Neutrophil (primary cell): ENCODE measurements around the gene SDC1.
"Not testable (repeated sequence)": the region's sequence is repeated elsewhere in the genome, so short reads cannot be mapped to it uniquely, and the experiment has no call there.

ENCODE experiments used
- H3K27ac ChIP-seq: fragments of 200-600 bp; sonication (generic); 2 replicates; pipeline ENCODE4 v1.5.1; 2016; ENCODE audit warnings: mild to moderate bottlenecking, moderate library complexity
- H3K27me3 ChIP-seq: fragments of 200-600 bp; sonication (generic); 2 replicates; pipeline ENCODE4 v1.6.0; 2016; ENCODE audit warnings: mild to moderate bottlenecking
- H3K36me3 ChIP-seq: fragments of 200-600 bp; sonication (generic); 2 replicates; pipeline ENCODE4 v1.5.1; 2017
- H3K4me1 ChIP-seq, 2 experiments: fragments of 200-600 bp in 1 of 2; sonication (generic) in 1 of 2; 1 replicate in 1 of 2; 2 replicates in 1 of 2; pipeline versions ENCODE4 v1.5.1 to v1.6.1; 2013 to 2016; ENCODE audit warnings: low read depth in 1 of 2, low read length in 1 of 2, mild to moderate bottlenecking in 1 of 2, moderate library complexity in 1 of 2; ENCODE audit not compliant: control insufficient read depth in 1 of 2, insufficient read depth in 1 of 2
- H3K4me3 ChIP-seq, 2 experiments: fragments of 200-600 bp in 1 of 2; sonication (generic) in 1 of 2; 1 replicate in 1 of 2; 2 replicates in 1 of 2; pipeline ENCODE4 v1.5.1; 2013 to 2016; ENCODE audit warnings: low read depth in 1 of 2, low read length in 1 of 2, mild to moderate bottlenecking in 1 of 2, moderate library complexity in 1 of 2
- H3K9me3 ChIP-seq: fragments of 200-600 bp; sonication (generic); 2 replicates; pipeline ENCODE4 v1.5.1; 2016
- TF ChIP-seq, protein P1 (sequence below): fragments of 200-600 bp; sonication (generic); IDR thresholded peaks from 2 replicates; pipeline ENCODE4 v1.5.1; 2016; ENCODE audit warnings: antibody characterized with exemption

Gene SDC1

DNA sequence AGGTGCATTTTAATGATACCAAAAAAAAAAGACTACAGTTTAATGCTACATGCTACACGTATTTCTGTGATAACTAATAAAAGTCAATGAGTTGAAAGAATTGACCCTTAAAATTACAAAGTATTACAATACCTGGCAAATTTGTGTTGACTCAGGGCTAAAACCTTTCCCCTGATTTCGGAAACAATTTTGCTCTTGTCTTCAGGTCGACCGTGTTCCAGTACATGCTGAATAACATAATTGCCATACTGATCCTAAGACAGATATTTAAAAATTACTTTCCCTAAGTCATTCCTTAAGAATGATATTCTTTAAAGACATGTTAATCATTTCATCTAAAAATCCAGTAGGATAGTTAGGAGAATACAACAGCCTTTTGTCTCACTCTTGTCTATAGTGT is 29.8 kb upstream of the SDC1 start:
- Histone ChIP-seq H3K4me1 (no peaks in the 10 kb centered on the region), H3K27me3 (no peaks in the 10 kb centered on the region), H3K9me3 (no peaks in the 10 kb centered on the region), H3K36me3 (peaks cover 93% of the 10 kb centered on the region), H3K4me3 (no peak overlapping the region), H3K27ac (no peak overlapping the region)
- TF ChIP-seq, protein P1, sequence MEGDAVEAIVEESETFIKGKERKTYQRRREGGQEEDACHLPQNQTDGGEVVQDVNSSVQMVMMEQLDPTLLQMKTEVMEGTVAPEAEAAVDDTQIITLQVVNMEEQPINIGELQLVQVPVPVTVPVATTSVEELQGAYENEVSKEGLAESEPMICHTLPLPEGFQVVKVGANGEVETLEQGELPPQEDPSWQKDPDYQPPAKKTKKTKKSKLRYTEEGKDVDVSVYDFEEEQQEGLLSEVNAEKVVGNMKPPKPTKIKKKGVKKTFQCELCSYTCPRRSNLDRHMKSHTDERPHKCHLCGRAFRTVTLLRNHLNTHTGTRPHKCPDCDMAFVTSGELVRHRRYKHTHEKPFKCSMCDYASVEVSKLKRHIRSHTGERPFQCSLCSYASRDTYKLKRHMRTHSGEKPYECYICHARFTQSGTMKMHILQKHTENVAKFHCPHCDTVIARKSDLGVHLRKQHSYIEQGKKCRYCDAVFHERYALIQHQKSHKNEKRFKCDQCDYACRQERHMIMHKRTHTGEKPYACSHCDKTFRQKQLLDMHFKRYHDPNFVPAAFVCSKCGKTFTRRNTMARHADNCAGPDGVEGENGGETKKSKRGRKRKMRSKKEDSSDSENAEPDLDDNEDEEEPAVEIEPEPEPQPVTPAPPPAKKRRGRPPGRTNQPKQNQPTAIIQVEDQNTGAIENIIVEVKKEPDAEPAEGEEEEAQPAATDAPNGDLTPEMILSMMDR, result no peak

DNA sequence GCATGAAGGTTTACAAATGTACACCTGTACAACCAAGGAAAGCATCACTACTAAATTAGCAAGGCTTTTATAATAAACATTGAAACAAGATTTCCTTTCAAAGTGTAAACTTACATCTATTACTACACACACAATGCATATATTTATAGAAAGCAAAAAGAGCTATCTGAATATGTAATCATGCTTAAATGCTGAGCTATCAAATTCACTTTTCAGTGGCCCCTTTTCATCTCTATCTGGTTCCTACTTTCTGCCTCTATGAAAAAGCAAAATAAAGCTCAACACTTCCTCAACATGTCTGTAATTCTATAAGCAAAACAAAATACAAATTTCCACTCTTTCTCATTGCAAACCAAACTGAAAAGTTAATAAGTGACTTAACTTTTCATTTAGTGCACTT is 25.5 kb upstream of the SDC1 start:
- Histone ChIP-seq H3K4me1 (no peaks in the 10 kb centered on the region), H3K4me3 (no peak overlapping the region), H3K9me3 (no peaks in the 10 kb centered on the region), H3K27me3 (no peaks in the 10 kb centered on the region), H3K36me3 (peaks cover 92% of the 10 kb centered on the region), H3K27ac (no peak overlapping the region)
- TF ChIP-seq, protein P1, result no peak

DNA sequence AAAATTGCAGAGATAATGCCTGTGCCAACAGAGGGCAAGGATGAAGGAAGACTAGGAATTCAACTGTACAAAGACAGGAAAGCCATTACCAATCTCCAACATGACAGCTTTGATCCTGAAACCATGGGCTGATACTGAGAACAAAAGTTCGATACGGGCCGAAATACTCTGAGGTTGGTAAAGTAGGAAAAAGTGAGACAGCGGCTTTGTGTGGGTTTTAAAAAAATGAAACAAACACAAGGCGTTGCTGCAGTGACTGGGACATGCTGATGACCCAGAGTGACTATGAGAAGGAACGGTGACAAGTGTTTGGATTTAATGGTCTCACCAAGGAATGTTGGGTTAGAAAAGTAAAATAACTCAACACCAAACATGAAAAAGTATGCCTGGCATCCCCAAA is 24.2 kb upstream of the SDC1 start:
- Histone ChIP-seq H3K9me3 (no peaks in the 10 kb centered on the region), H3K36me3 (peaks cover 79% of the 10 kb centered on the region), H3K27me3 (no peaks in the 10 kb centered on the region), H3K4me1 (no peaks in the 10 kb centered on the region), H3K27ac (no peak overlapping the region), H3K4me3 (no peak overlapping the region)
- TF ChIP-seq, protein P1, result no peak

DNA sequence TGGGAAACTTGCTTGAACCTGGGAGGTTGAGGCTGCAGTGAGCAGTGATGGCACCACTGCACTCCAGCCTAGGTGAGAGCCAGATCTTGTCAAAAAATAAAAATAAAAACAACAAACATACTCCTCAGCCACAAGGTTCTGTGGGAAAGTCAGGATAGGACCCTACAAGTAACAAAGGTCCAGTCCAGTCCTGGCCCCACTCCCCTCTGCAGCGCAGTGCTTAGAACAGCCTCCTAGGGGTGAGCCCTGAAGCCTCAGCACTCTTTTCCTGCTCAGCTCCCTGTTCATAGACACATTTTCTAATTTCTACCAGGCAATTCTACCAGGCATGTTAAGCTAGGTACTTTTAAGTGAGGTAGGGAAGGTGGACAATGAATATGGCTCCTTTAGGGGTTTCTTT is 22.2 kb upstream of the SDC1 start:
- no peak overlapping the region for H3K4me3 ChIP-seq
- H3K4me1 ChIP-seq, result no peaks in the 10 kb centered on the region
- no peaks in the 10 kb centered on the region for H3K9me3 ChIP-seq
- no peak overlapping the region for H3K27ac ChIP-seq
- H3K36me3 ChIP-seq, result peaks cover 58% of the 10 kb centered on the region
- TF ChIP-seq, protein P1, result no peak
- H3K27me3 ChIP-seq, result peaks cover 10% of the 10 kb centered on the region

DNA sequence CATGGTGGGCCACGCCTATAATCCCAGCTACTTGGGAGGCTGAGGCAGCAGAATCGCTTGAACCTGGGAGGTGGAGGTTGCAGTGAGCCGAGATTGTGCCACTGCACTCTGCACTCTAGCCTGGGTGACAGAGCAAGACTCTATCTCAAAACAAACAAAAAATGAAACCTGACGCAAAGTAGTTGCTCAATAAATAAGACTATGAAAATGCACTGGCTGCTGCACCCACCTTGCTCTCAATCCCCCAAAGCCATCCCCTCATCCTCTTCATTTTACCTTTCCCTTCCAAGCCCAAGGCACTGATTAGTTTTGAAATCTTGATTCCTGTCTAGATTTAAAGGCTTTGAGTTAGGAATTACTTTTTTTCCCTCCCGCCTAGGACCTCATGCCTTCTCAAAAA is 18.7 kb upstream of the SDC1 start:
- H3K27ac ChIP-seq, result not testable (repeated sequence)

DNA sequence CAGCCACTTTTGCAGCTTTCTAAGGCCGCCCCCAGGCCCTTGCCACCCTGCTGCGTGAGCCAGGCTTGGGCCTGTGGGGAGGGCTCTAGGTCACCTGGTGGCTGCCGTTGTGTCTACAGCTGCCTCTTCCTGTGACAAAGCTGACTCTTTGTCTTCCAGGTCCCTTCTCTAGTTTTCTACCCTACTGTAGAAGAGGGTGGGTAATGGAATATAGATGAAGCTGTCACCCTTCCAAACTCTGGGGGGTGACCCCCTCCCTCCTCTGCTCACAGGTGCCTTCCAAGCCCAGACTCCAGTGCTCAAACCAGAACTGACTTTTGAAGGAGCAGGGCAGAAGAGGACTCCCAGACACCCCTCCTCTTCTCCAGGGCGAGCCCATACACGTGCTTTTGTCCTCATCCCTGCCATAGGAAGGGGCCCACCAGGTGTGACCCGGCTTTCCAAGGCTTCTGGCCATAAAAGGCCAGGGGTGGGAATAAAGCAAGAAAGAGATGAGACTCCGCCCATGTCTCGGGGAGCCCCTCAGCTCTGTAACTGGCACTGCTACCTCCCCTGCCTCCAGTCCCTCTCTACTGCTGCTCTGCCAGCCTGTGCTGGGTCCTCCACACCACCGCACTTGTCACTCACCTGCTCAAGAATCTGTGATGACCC is 17.9 kb upstream of the SDC1 start:
- TF ChIP-seq, protein P1, result no peak
- Histone ChIP-seq H3K27ac (no peak overlapping the region), H3K4me3 (no peak overlapping the region)

More for the DNA sequence above, 18.7 kb upstream of the SDC1 start:
- H3K4me1 ChIP-seq, H3K9me3 ChIP-seq, H3K4me3 ChIP-seq: not testable (repeated sequence)
- Histone ChIP-seq H3K36me3 (peaks cover 25% of the 10 kb centered on the region), H3K27me3 (peaks cover 17% of the 10 kb centered on the region)

More for the DNA sequence above, 17.9 kb upstream of the SDC1 start:
- H3K4me1 ChIP-seq, result no peaks in the 10 kb centered on the region
- no peaks in the 10 kb centered on the region for H3K9me3 ChIP-seq
- H3K27me3 ChIP-seq, result peaks cover 17% of the 10 kb centered on the region
- peaks cover 17% of the 10 kb centered on the region for H3K36me3 ChIP-seq
